HepG2 (cell line): ENCODE measurements around the gene PSMD2. TPM values are rescaled to one million over a fixed set of nuclear protein-coding genes. Genes with fewer than 3 reads are reported as not detected.

Source experiments
- ATAC-seq: fragments of 200-7000 bp; cut with Tn5 transposase; 3 replicates; pipeline ENCODE4 v1.9.1; 2020; ENCODE audit warnings: mild to moderate bottlenecking, moderate library complexity
- BruUV-seq: library from RNA; stranded (reverse); fragments of 400-500 nt; replicated peaks from 2 replicates; lab custom pipeline; 2021; lab: Mats Ljungman, UMichigan
- CTCF ChIA-PET: fragments of 300-600 bp; formaldehyde crosslinking; extraction: SDS; loops from one replicate; lab custom pipeline; 2021; ENCODE audit warnings: low total read pairs, inconsistent platforms, low intra/inter-chr PET ratio; lab: Yijun Ruan, JAX
- POLR2A ChIA-PET: fragments of 350-600 bp; sonication (Branson Sonifier 250); formaldehyde crosslinking; loops from one replicate; lab custom pipeline; 2020; ENCODE audit warnings: antibody characterized with exemption, inconsistent platforms; lab: Yijun Ruan, JAX
- DNase-seq: peaks from one replicate; pipeline ENCODE4 v3.0.0-alpha.2; 2015; ENCODE audit warnings: low spot score
- FAIRE-seq: peaks from 3 replicates; lab custom pipeline; 2011; peaks lifted over from hg19 to GRCh38; lab: Jason Lieb, UNC
- H2AFZ ChIP-seq: one replicate; pipeline ENCODE4 v1.6.1; 2011; ENCODE audit warnings: low read length, inconsistent platforms
- H3K27ac ChIP-seq: fragments of 300-600 bp; 3 replicates; pipeline ENCODE4 v1.8.0; 2011; ENCODE audit warnings: mixed run types, mild to moderate bottlenecking, mixed read lengths, low read length, inconsistent platforms; ENCODE audit not compliant: insufficient read depth; ENCODE audit errors: extremely low read length
- H3K27me3 ChIP-seq, 2 experiments: fragments of 200-600 bp in 1 of 2; 2 replicates in 1 of 2; 3 replicates in 1 of 2; pipeline versions ENCODE4 v1.6.0 to v1.8.0; 2011; ENCODE audit warnings: low read length in 2 of 2, mild to moderate bottlenecking in 2 of 2, moderate library complexity in 2 of 2, inconsistent platforms in 1 of 2; ENCODE audit not compliant: insufficient read depth in 2 of 2, control insufficient read depth in 1 of 2
- H3K36me3 ChIP-seq, 2 experiments: fragments of 200-600 bp in 1 of 2; replicated peaks in 1 of 2; 2 replicates in 1 of 2; 3 replicates in 1 of 2; pipeline versions ENCODE4 v1.5.1 to v1.8.0; 2011; ENCODE audit warnings: low read length in 2 of 2, inconsistent platforms in 1 of 2; ENCODE audit not compliant: insufficient read depth in 2 of 2, control insufficient read depth in 1 of 2
- H3K4me1 ChIP-seq: 2 replicates; pipeline ENCODE4 v1.5.1; 2012; ENCODE audit warnings: low read length, inconsistent platforms; ENCODE audit not compliant: insufficient read depth
- H3K4me2 ChIP-seq: 2 replicates; pipeline ENCODE4 v1.6.0; 2011; ENCODE audit warnings: low read depth, low read length, inconsistent platforms
- H3K4me3 ChIP-seq, 3 experiments: fragments of 200-600 bp in 1 of 3; sonication (generic), shearing (Covaris generic) in 1 of 3; replicated peaks in 1 of 3; 2 replicates each; pipeline ENCODE4 v1.5.1; 2011 to 2016; ENCODE audit warnings: low read length in 3 of 3, inconsistent platforms in 2 of 3, low read depth in 2 of 3, mild to moderate bottlenecking in 2 of 3, control low read depth in 1 of 3, mixed read lengths in 1 of 3; ENCODE audit not compliant: insufficient read depth in 1 of 3
- H3K79me2 ChIP-seq: one replicate; pipeline ENCODE4 v1.6.1; 2011; ENCODE audit warnings: low read length, inconsistent platforms; ENCODE audit not compliant: insufficient read depth
- H3K9ac ChIP-seq: 2 replicates; pipeline ENCODE4 v1.6.0; 2011; ENCODE audit warnings: mild to moderate bottlenecking, low read depth, low read length, inconsistent platforms; ENCODE audit not compliant: insufficient read depth
- H3K9me3 ChIP-seq: 2 replicates; pipeline ENCODE4 v1.5.1; 2012; ENCODE audit warnings: mild to moderate bottlenecking, low read length
- H4K20me1 ChIP-seq: 2 replicates; pipeline ENCODE4 v1.6.0; 2011; ENCODE audit warnings: inconsistent platforms, mild to moderate bottlenecking, low read length, moderate library complexity; ENCODE audit not compliant: insufficient read depth
- ATF7 ChIP-seq, 2 experiments: fragments of 450-650 bp in 1 of 2; sonication (generic) in 1 of 2; formaldehyde crosslinking in 1 of 2; IDR thresholded peaks; 2 replicates each; pipeline versions ENCODE4 v1.4.0 to v1.6.1; 2016 to 2020; ENCODE audit warnings: antibody characterized with exemption in 1 of 2, mild to moderate bottlenecking in 1 of 2, missing genetic modification reagents in 1 of 2
- ATM ChIP-seq: fragments of 450-650 bp; IDR thresholded peaks from 2 replicates; pipeline ENCODE4 v1.7.1; 2017; ENCODE audit warnings: mild to moderate bottlenecking, borderline replicate concordance
- CHCHD3 ChIP-seq: sonication (generic); formaldehyde crosslinking; IDR thresholded peaks from 2 replicates; pipeline ENCODE4 v1.8.0; 2022; ENCODE audit warnings: mild to moderate bottlenecking, missing genetic modification reagents, moderate library complexity
- GMEB2 ChIP-seq: IDR thresholded peaks from 2 replicates; pipeline ENCODE4 v1.6.1; 2016; ENCODE audit warnings: missing biosample characterization, missing genetic modification reagents, low read depth
- MIXL1 ChIP-seq: IDR thresholded peaks from 2 replicates; pipeline ENCODE4 v1.6.1; 2016
- MXD4 ChIP-seq: IDR thresholded peaks from 2 replicates; pipeline ENCODE4 v1.6.1; 2016; ENCODE audit warnings: mild to moderate bottlenecking, missing biosample characterization, missing genetic modification reagents
- SRY ChIP-seq: sonication (generic); formaldehyde crosslinking; IDR thresholded peaks from 2 replicates; pipeline ENCODE4 v1.8.0; 2022; ENCODE audit warnings: mild to moderate bottlenecking, missing genetic modification reagents
- ZBTB44 ChIP-seq: sonication (generic); formaldehyde crosslinking; IDR thresholded peaks from 2 replicates; pipeline ENCODE4 v1.4.0; 2020; ENCODE audit warnings: missing genetic modification reagents
- ZNF34 ChIP-seq: sonication (generic); formaldehyde crosslinking; IDR thresholded peaks from 2 replicates; pipeline ENCODE4 v1.4.0; 2020; ENCODE audit warnings: mild to moderate bottlenecking, missing genetic modification reagents, borderline replicate concordance
- ZNF407 ChIP-seq: sonication (generic); formaldehyde crosslinking; IDR thresholded peaks from one replicate; pipeline ENCODE4 v1.5.1; 2020; ENCODE audit warnings: mild to moderate bottlenecking, missing genetic modification reagents; ENCODE audit errors: not compliant biosample characterization
- ZNF550 ChIP-seq: sonication (generic); formaldehyde crosslinking; IDR thresholded peaks from 2 replicates; pipeline ENCODE4 v1.4.0; 2020; ENCODE audit warnings: mild to moderate bottlenecking, missing genetic modification reagents, borderline replicate concordance
- ZNF75D ChIP-seq: sonication (generic); formaldehyde crosslinking; IDR thresholded peaks from 2 replicates; pipeline ENCODE4 v1.8.1; 2023; ENCODE audit warnings: missing genetic modification reagents, mild to moderate bottlenecking, borderline replicate concordance
- ZNF766 ChIP-seq: sonication (generic); formaldehyde crosslinking; IDR thresholded peaks from 2 replicates; pipeline ENCODE4 v1.5.0; 2020; ENCODE audit warnings: missing genetic modification reagents, borderline replicate concordance
- in situ Hi-C: cut with HindIII; loops from 2 replicates; pipeline ENCODE4 v1.10.0; 2017; ENCODE audit warnings: low pct_unique_long_range_greater_than_20kb; ENCODE audit not compliant: extremely low pct_ligation_motif_present
- intact Hi-C: fragments of 100-400 bp; cut with micrococcal nuclease; formaldehyde crosslinking; loops from one replicate; pipeline ENCODE4 v1.10.0; 2022; ENCODE audit not compliant: unreplicated experiment
- polyA plus RNA-seq, 8 experiments: library from polyadenylated mRNA; depleted of rRNA in 3 of 8; stranded (reverse) in 7 of 8; unstranded in 1 of 8; fragments of >200 nt; fragmentation: Illumina TruSeq in 4 of 8; extraction: Trizol in 4 of 8; gene quantifications; 2 replicates each; pipeline versions ENCODE4 v1.2.1 to v1.2.3, GENCODE V29; 2011 to 2016; ENCODE audit warnings: low read depth in 4 of 8, missing spikeins in 1 of 8, mixed read lengths in 1 of 8; ENCODE audit not compliant: insufficient read depth in 1 of 8
- total RNA-seq, 5 experiments: library from RNA; depleted of rRNA; stranded (reverse); fragments of >200 nt; fragmentation: Illumina TruSeq; extraction: Trizol; gene quantifications; 2 replicates each; pipeline ENCODE4 v1.2.3, GENCODE V29; 2016; ENCODE audit warnings: low read depth in 1 of 5

PSMD2 gene
- total and polyA plus RNA-seq, 2 of the 13 experiments (the other 11 are each of a cell fraction or from before 2014, with no cell fraction given), result 125 to 200 TPM

GRCh38 chr3:184311633-184312032 lies 12.6 kb downstream of the PSMD2 start:
- POLR2A ChIA-PET, result interaction anchor here (1.3 kb wide), 1 partner anchor 9 kb away, joined by 4 read pairs; no protein-coding TSS in a partner anchor
- no peak for FAIRE-seq
- H3K9ac ChIP-seq, result no peak overlapping the region
- peaks cover 19% of the 10 kb centered on the region for H3K79me2 ChIP-seq
- no peaks in the 10 kb centered on the region; a peak in 2 of 5 replicates for H3K27me3 ChIP-seq
- H3K9me3 ChIP-seq, result no peaks in the 10 kb centered on the region
- peaks cover 11 to 28% of the 10 kb centered on the region in 2 experiments; a peak in 4 of 5 replicates for H3K36me3 ChIP-seq
- H3K27ac ChIP-seq, result no peak overlapping the region
- peaks cover 12% of the 10 kb centered on the region for H3K4me1 ChIP-seq
- no TSS peak for BruUV-seq
- H3K4me2 ChIP-seq, result no peak overlapping the region
- peaks cover 9% of the 10 kb centered on the region for H4K20me1 ChIP-seq
- CTCF ChIA-PET, result no interaction called here
- in situ Hi-C loops, result no loop called here
- DNase-seq, result no peak
- ATAC-seq, result no peak
- no peak overlapping the region for H3K4me3 ChIP-seq
- intact Hi-C loops, result no loop called here
- H2AFZ ChIP-seq, result no peak overlapping the region
- TF ChIP-seq ZBTB44 (CRISPR knock-in tag) (no peak), CHCHD3 (CRISPR knock-in tag) (no peak), SRY (no peak), MIXL1 (CRISPR knock-in tag) (no peak), GMEB2 (no peak), ZNF407 (CRISPR knock-in tag) (no peak), ATF7 (IDR thresholded peaks at IDR 0.05) (no peak), ATF7 (CRISPR knock-in tag; IDR thresholded peaks at IDR 0.05) (no peak), MXD4 (CRISPR knock-in tag) (no peak), ZNF550 (CRISPR knock-in tag) (no peak), ZNF34 (CRISPR knock-in tag) (no peak), ZNF75D (CRISPR knock-in tag) (no peak), ZNF766 (no peak), ATM (no peak)
